HEK293 (cell line): ENCODE data around the gene NAGPA.

Experiments used
- ATF2 ChIP-seq: fragments of 450-650 bp; formaldehyde crosslinking; IDR thresholded peaks from 2 replicates; pipeline ENCODE4 v1.5.1; 2016; ENCODE audit warnings: missing biosample characterization, missing genetic modification characterization, low read depth
- CTCF ChIP-seq: fragments of 450-650 bp; formaldehyde crosslinking; IDR thresholded peaks from 2 replicates; pipeline ENCODE4 v1.5.1; 2016; ENCODE audit warnings: missing biosample characterization, missing genetic modification characterization
- KLF1 ChIP-seq: fragments of 450-650 bp; formaldehyde crosslinking; IDR thresholded peaks from 2 replicates; pipeline ENCODE4 v1.5.1; 2016; ENCODE audit warnings: missing biosample characterization, missing genetic modification characterization
- OVOL3 ChIP-seq: fragments of 450-650 bp; formaldehyde crosslinking; IDR thresholded peaks from 2 replicates; pipeline ENCODE4 v1.5.1; 2016; ENCODE audit warnings: missing biosample characterization, missing genetic modification characterization
- PBX3 ChIP-seq: sonication (generic); formaldehyde crosslinking; IDR thresholded peaks from 2 replicates; pipeline ENCODE4 v1.8.1; 2022; ENCODE audit warnings: mild to moderate bottlenecking, moderate library complexity, missing genetic modification reagents
- REPIN1 ChIP-seq: fragments of 450-650 bp; formaldehyde crosslinking; IDR thresholded peaks from 2 replicates; pipeline ENCODE4 v1.5.1; 2017; ENCODE audit warnings: missing biosample characterization, missing genetic modification characterization, low read depth
- ZBTB7A ChIP-seq: fragments of 450-650 bp; formaldehyde crosslinking; IDR thresholded peaks from 2 replicates; pipeline ENCODE4 v1.5.1; 2016; ENCODE audit warnings: low read depth, missing biosample characterization, missing genetic modification characterization
- ZNF175 ChIP-seq: fragments of 450-650 bp; formaldehyde crosslinking; IDR thresholded peaks from 2 replicates; pipeline ENCODE4 v1.5.1; 2016; ENCODE audit warnings: missing biosample characterization, missing genetic modification characterization
- ZNF292 ChIP-seq: fragments of 450-650 bp; formaldehyde crosslinking; IDR thresholded peaks from 2 replicates; pipeline ENCODE4 v1.5.1; 2016; ENCODE audit warnings: low read depth, missing biosample characterization, missing genetic modification characterization, borderline replicate concordance
- ZNF350 ChIP-seq: fragments of 450-650 bp; formaldehyde crosslinking; IDR thresholded peaks from 2 replicates; pipeline ENCODE4 v1.5.0; 2017; ENCODE audit warnings: missing biosample characterization, mild to moderate bottlenecking, missing genetic modification characterization
- ZNF530 ChIP-seq: fragments of 450-650 bp; formaldehyde crosslinking; IDR thresholded peaks from 2 replicates; pipeline ENCODE4 v1.5.1; 2016; ENCODE audit warnings: low read depth, missing biosample characterization, missing genetic modification characterization
- ZNF624 ChIP-seq: fragments of 450-650 bp; formaldehyde crosslinking; IDR thresholded peaks from 2 replicates; pipeline ENCODE4 v1.5.1; 2017; ENCODE audit warnings: missing biosample characterization, missing genetic modification characterization

GRCh38 chr16:5064915-5065314, 31.2 kb upstream of the NAGPA start:
- TF ChIP-seq ZNF175 (tag by site-specific recombination) (no peak), ZNF292 (no peak), ZNF624 (no peak), CTCF (tag by site-specific recombination) (no peak), ZNF530 (no peak), ATF2 (tag by site-specific recombination) (no peak), REPIN1 (tag by site-specific recombination) (no peak), PBX3 (CRISPR knock-in tag) (no peak), ZBTB7A (tag by site-specific recombination) (no peak), KLF1 (tag by site-specific recombination) (no peak), ZNF350 (tag by site-specific recombination) (no peak), OVOL3 (tag by site-specific recombination) (no peak)
